Smooth muscle cell (in vitro differentiated cells): Measurements from ENCODE around the gene CWH43. TPM values are rescaled to one million over a fixed set of nuclear protein-coding genes. Genes with fewer than 3 reads are reported as not detected.
A peak's percentile ranks its signal among the peaks of the same experiment; 100 is the strongest.

Experiments used
- DNase-seq: peaks from one replicate; lab custom pipeline; 2025; ENCODE audit not compliant: unreplicated experiment; lab: John Stamatoyannopoulos, UW
- H2AFZ ChIP-seq: fragments of 200-600 bp; sonication (generic); 2 replicates; pipeline ENCODE4 v1.6.0; 2016; ENCODE audit warnings: antibody characterized with exemption, low read depth, mild to moderate bottlenecking
- H3F3A ChIP-seq: fragments of 200-600 bp; sonication (generic); 2 replicates; pipeline ENCODE4 v1.6.0; 2017; ENCODE audit warnings: antibody characterized with exemption, low read depth
- H3K27ac ChIP-seq: fragments of 200-600 bp; sonication (generic); 2 replicates; pipeline ENCODE4 v1.5.1; 2016; ENCODE audit warnings: low read depth, mild to moderate bottlenecking
- H3K27me3 ChIP-seq: fragments of 200-600 bp; sonication (generic); 2 replicates; pipeline ENCODE4 v1.6.1; 2016; ENCODE audit warnings: low read depth, mild to moderate bottlenecking
- H3K36me3 ChIP-seq: fragments of 200-600 bp; sonication (generic); 2 replicates; pipeline ENCODE4 v1.5.1; 2016; ENCODE audit warnings: low read depth
- H3K4me1 ChIP-seq: fragments of 200-600 bp; sonication (generic); 2 replicates; pipeline ENCODE4 v1.5.1; 2016; ENCODE audit warnings: low read depth
- H3K4me2 ChIP-seq: fragments of 200-600 bp; sonication (generic); 2 replicates; pipeline ENCODE4 v1.6.0; 2016; ENCODE audit warnings: mild to moderate bottlenecking
- H3K4me3 ChIP-seq: fragments of 200-600 bp; sonication (generic); 2 replicates; pipeline ENCODE4 v1.5.1; 2016; ENCODE audit warnings: mild to moderate bottlenecking
- H3K79me2 ChIP-seq: fragments of 200-600 bp; sonication (generic); 2 replicates; pipeline ENCODE4 v1.6.0; 2016; ENCODE audit warnings: low read depth, mild to moderate bottlenecking
- H3K9ac ChIP-seq: fragments of 200-600 bp; sonication (generic); 2 replicates; pipeline ENCODE4 v1.6.0; 2016; ENCODE audit warnings: low read depth
- H3K9me3 ChIP-seq: fragments of 200-600 bp; sonication (generic); replicated peaks from 2 replicates; pipeline ENCODE4 v1.5.1; 2016; ENCODE audit warnings: low read depth
- H4K20me1 ChIP-seq: fragments of 200-600 bp; sonication (generic); 2 replicates; pipeline ENCODE4 v1.6.0; 2016; ENCODE audit warnings: low read depth
- WGBS: methylation state at CpG from one replicate; pipeline ENCODE4 v1.1.7; 2016; ENCODE audit warnings: low lambda C conversion rate; 5-methylcytosine and 5-hydroxymethylcytosine counted together
- polyA plus RNA-seq: library from polyadenylated mRNA; unstranded; fragments of >200 nt; fragmentation: Nextera tagmentation; extraction: Ambion mirVana; gene quantifications from 2 replicates; pipeline ENCODE4 v1.2.1, GENCODE V29; 2016
- total RNA-seq: library from RNA; depleted of rRNA; stranded (reverse); fragments of >200 nt; gene quantifications from 2 replicates; pipeline ENCODE4 v1.2.3, GENCODE V29; 2014
- TF ChIP-seq, protein P1 (sequence below): fragments of 200-600 bp; sonication (generic); IDR thresholded peaks from 2 replicates; pipeline ENCODE4 v1.5.1; 2017; ENCODE audit warnings: borderline replicate concordance, mild to moderate bottlenecking, antibody characterized with exemption; ENCODE audit not compliant: insufficient read depth, poor library complexity, severe bottlenecking

CWH43 gene
- total and polyA plus RNA-seq, 2 experiments from 2014 or later = 0.50 to 7.2 TPM

DNA sequence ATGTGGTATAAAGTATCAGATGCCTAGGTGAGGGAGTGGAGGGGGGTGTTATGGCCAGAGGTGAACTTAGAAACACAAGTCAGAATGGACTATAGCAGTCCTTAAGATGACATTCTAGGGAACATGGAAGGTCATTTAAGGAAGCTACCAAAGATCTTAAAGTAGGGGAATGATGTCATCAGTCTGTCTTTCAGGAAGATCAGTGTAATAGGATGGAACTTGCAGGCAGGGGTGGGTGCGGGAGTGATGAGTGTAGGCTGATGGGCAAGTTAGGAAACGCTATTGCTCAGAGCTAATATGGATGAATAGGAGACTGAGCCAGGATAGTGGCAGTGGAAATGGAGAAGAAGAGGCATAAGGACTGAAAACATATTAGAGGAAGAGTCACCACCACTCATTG lies 27.5 kb upstream of the CWH43 start:
- Histone ChIP-seq H3K36me3 (no peaks in the 10 kb centered on the region), H3K27me3 (no peaks in the 10 kb centered on the region), H3K27ac (no peak overlapping the region), H3K9me3 (no peaks in the 10 kb centered on the region), H3K79me2 (no peaks in the 10 kb centered on the region), H3K4me1 (no peaks in the 10 kb centered on the region), H3K4me3 (no peak overlapping the region), H3K9ac (no peak overlapping the region), H3K4me2 (no peak overlapping the region), H4K20me1 (no peaks in the 10 kb centered on the region), H3F3A (no peaks in the 10 kb centered on the region), H2AFZ (no peak overlapping the region)
- DNase-seq = no peak
- WGBS = 85% methylated on average over 2 of the region's 2 CpGs
- TF ChIP-seq, protein P1, sequence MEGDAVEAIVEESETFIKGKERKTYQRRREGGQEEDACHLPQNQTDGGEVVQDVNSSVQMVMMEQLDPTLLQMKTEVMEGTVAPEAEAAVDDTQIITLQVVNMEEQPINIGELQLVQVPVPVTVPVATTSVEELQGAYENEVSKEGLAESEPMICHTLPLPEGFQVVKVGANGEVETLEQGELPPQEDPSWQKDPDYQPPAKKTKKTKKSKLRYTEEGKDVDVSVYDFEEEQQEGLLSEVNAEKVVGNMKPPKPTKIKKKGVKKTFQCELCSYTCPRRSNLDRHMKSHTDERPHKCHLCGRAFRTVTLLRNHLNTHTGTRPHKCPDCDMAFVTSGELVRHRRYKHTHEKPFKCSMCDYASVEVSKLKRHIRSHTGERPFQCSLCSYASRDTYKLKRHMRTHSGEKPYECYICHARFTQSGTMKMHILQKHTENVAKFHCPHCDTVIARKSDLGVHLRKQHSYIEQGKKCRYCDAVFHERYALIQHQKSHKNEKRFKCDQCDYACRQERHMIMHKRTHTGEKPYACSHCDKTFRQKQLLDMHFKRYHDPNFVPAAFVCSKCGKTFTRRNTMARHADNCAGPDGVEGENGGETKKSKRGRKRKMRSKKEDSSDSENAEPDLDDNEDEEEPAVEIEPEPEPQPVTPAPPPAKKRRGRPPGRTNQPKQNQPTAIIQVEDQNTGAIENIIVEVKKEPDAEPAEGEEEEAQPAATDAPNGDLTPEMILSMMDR = no peak

DNA sequence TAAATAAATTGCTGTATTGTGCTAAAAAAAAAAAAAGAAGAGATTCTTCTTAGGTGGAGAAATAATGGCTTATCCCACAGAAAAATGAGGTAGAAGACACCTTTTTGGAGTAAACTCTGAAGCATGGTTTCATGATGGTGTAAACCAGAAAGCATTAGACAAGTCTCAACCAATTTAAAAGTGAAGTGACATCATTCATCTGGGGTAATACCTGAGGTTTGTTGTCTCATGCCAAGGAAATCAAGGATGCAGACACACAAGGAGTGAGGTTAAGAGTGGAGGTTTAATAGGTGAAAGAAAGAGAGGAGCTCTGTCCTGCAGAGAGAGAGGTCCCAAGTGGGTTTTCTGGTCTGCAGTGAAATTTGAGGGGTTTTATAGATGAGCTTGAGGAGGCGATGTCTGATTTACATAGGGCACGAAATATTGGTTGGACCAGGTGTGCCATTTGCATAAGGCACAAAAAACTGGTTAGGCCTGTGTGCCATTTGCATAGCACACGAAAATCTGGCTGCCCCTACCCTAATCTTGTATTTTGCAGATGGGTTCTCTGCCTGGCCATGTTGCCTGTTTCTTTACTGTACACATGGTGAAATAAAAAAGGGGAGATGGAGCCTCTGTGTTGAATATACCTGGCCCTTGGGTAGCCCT lies 25.0 kb upstream of the CWH43 start:
- Histone ChIP-seq H3K9me3 (no peaks in the 10 kb centered on the region), H3K27me3 (no peaks in the 10 kb centered on the region), H3F3A (no peaks in the 10 kb centered on the region), H3K4me2 (no peak overlapping the region), H3K4me3 (no peak overlapping the region), H3K4me1 (no peaks in the 10 kb centered on the region), H3K27ac (peak overlapping the region; percentile 78), H4K20me1 (no peaks in the 10 kb centered on the region), H3K79me2 (no peaks in the 10 kb centered on the region), H2AFZ (no peak overlapping the region), H3K9ac (peak overlapping the region; percentile 22), H3K36me3 (no peaks in the 10 kb centered on the region)
- TF ChIP-seq, protein P1 = no peak
- no peak for DNase-seq
- WGBS = 83% methylated on average over 3 of the region's 3 CpGs

DNA sequence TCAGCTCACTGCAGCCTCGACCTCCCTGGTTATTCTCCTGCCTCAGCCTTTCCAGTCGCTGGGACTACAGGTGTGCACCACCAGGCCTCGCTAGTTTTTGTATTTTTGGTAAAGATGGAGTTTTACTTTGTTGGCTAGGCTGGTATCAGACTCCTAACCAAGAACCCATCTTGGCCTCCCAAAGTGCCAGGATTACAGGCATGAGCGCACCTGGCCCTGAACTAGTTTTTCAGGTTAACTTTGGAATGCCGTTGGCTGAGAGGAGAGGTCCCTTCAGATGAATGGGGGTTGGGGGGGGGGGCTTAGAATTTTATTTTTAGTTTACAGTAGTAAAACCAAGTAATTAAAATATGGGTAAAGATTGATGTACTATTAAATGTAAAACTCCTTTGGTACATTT lies 23.4 kb upstream of the CWH43 start:
- 81% methylated on average over 5 of the region's 5 CpGs for WGBS
- Histone ChIP-seq H3K4me1 (no peaks in the 10 kb centered on the region), H4K20me1 (no peaks in the 10 kb centered on the region), H3K4me3 (no peak overlapping the region), H3F3A (no peaks in the 10 kb centered on the region), H3K9ac (no peak overlapping the region), H2AFZ (no peak overlapping the region), H3K9me3 (no peaks in the 10 kb centered on the region), H3K4me2 (no peak overlapping the region), H3K36me3 (no peaks in the 10 kb centered on the region), H3K27ac (no peak overlapping the region), H3K79me2 (no peaks in the 10 kb centered on the region), H3K27me3 (no peaks in the 10 kb centered on the region)
- no peak for DNase-seq
- TF ChIP-seq, protein P1 = no peak
